Esophagus squamous epithelium (tissue), 5 donors: ENCODE measurements around the gene MANEA. TPM values are rescaled to one million over a fixed set of nuclear protein-coding genes. Genes with fewer than 3 reads are reported as not detected.
"Not testable (repeated sequence)": the region's sequence is repeated elsewhere in the genome, so short reads cannot be mapped to it uniquely, and the experiment has no call there.

Source experiments
- DNase-seq: peaks from one replicate; lab custom pipeline; 2025; lab: John Stamatoyannopoulos, UW
- H3K27ac ChIP-seq, 4 donors: fragments of 200-600 bp; sonication (generic); one replicate each; pipeline ENCODE4 v1.5.1; 2016 to 2019; ENCODE audit warnings: mild to moderate bottlenecking in 1 of 4
- H3K27me3 ChIP-seq, 4 donors: fragments of 200-600 bp; sonication (generic); 1 replicate in 3 of 4; 2 replicates in 1 of 4; pipeline versions ENCODE4 v1.5.1 to v1.6.0; 2017 to 2021; ENCODE audit warnings: antibody characterized with exemption in 1 of 4
- H3K36me3 ChIP-seq, 3 donors: fragments of 200-600 bp; sonication (generic); one replicate each; pipeline ENCODE4 v1.5.1; 2016 to 2019
- H3K4me1 ChIP-seq, 3 donors: fragments of 200-600 bp; sonication (generic); one replicate each; pipeline ENCODE4 v1.5.1; 2017 to 2019
- H3K4me3 ChIP-seq, 4 donors: fragments of 200-600 bp; sonication (generic); 1 replicate in 3 of 4; 2 replicates in 1 of 4; pipeline ENCODE4 v1.5.1; 2016 to 2019; ENCODE audit warnings: mild to moderate bottlenecking in 2 of 4, moderate library complexity in 1 of 4
- H3K9me3 ChIP-seq, 3 donors: fragments of 200-600 bp; sonication (generic); one replicate each; pipeline ENCODE4 v1.5.1; 2016 to 2019
- CTCF ChIP-seq, 6 experiments: fragments of 450-650 bp in 4 of 6; fragments of 200-600 bp in 2 of 6; sonication (generic) in 2 of 6; IDR thresholded peaks; one replicate each; pipeline ENCODE4 v1.5.1; 2016 to 2019; ENCODE audit warnings: antibody characterized with exemption in 6 of 6, mild to moderate bottlenecking in 4 of 6, moderate library complexity in 4 of 6
- POLR2A ChIP-seq, 4 donors: fragments of 450-650 bp; IDR thresholded peaks; one replicate each; pipeline ENCODE4 v1.6.1; 2017; ENCODE audit warnings: antibody characterized with exemption in 4 of 4, mild to moderate bottlenecking in 4 of 4, moderate library complexity in 3 of 4
- WGBS, 2 donors: methylation state at CpG; one replicate each; pipeline ENCODE4 v1.1.5; 2018; 5-methylcytosine and 5-hydroxymethylcytosine counted together
- intact Hi-C: fragments of 100-400 bp; cut with DNase I; formaldehyde crosslinking; loops from one replicate; pipeline ENCODE4 v1.15.0; 2022
- total RNA-seq, 4 donors: library from RNA; depleted of rRNA; stranded (reverse); fragments of >200 nt; gene quantifications; one replicate each; pipeline ENCODE4 v1.1.0, GENCODE V29; 2016
- donor health status: DM: yes; HTN: yes; CAD: no.

Gene MANEA
- total RNA-seq, 4 donors from 2014 or later: 5.5 to 9.7 (median 8.3) TPM

GRCh38 chr6:95548188-95548786 is 29.0 kb upstream of the MANEA start:
- H3K27me3 ChIP-seq: no peaks in the 10 kb centered on the region
- H3K4me1 ChIP-seq: no peaks in the 10 kb centered on the region
- no peak for DNase-seq
- intact Hi-C loops: no loop called here
- TF ChIP-seq CTCF (IDR thresholded peaks at IDR 0.05) (no peak), POLR2A (IDR thresholded peaks at IDR 0.05) (no peak)
- H3K9me3 ChIP-seq: no peaks in the 10 kb centered on the region
- H3K27ac ChIP-seq: no peak overlapping the region
- no peak overlapping the region for H3K4me3 ChIP-seq
- WGBS, 2 donors: 67 to 84% methylated on average over 3 of the region's 3 CpGs
- H3K36me3 ChIP-seq: no peaks in the 10 kb centered on the region

- intact Hi-C loops: no loop called here
- no peak overlapping the region for H3K27ac ChIP-seq
- TF ChIP-seq CTCF (IDR thresholded peaks at IDR 0.05) (no peak), POLR2A (IDR thresholded peaks at IDR 0.05) (no peak)
- H3K9me3 ChIP-seq: no peaks in the 10 kb centered on the region
- no peaks in the 10 kb centered on the region for H3K36me3 ChIP-seq
- H3K27me3 ChIP-seq: no peaks in the 10 kb centered on the region
- H3K4me1 ChIP-seq: no peaks in the 10 kb centered on the region
- no peak for DNase-seq
- no peak overlapping the region for H3K4me3 ChIP-seq
- WGBS, 2 donors: 86 to 91% methylated on average over 5 of the region's 5 CpGs
Observed at GRCh38 chr6:95551678-95552324, 25.5 kb upstream of the MANEA start.

- TF ChIP-seq POLR2A (IDR thresholded peaks at IDR 0.05) (no peak), CTCF (IDR thresholded peaks at IDR 0.05) (no peak)
- DNase-seq: no peak
- 90 to 100% methylated on average over 1 of the region's 1 CpG for WGBS, 2 donors
Observed at GRCh38 chr6:95553880-95554279, 23.5 kb upstream of the MANEA start.

GRCh38 chr6:95560956-95561355 is 16.4 kb upstream of the MANEA start:
- DNase-seq, intact Hi-C loops, H3K27me3 ChIP-seq, H3K36me3 ChIP-seq, H3K9me3 ChIP-seq, H3K27ac ChIP-seq, H3K4me3 ChIP-seq, H3K4me1 ChIP-seq: not testable (repeated sequence)
- WGBS, 2 donors: 57 to 60% methylated on average over 4 of the region's 5 CpGs

More at GRCh38 chr6:95553880-95554279, 23.5 kb upstream of the MANEA start:
- Histone ChIP-seq H3K36me3 (no peaks in the 10 kb centered on the region), H3K27ac (no peak overlapping the region), H3K4me3 (no peak overlapping the region), H3K9me3 (no peaks in the 10 kb centered on the region), H3K27me3 (no peaks in the 10 kb centered on the region), H3K4me1 (no peaks in the 10 kb centered on the region)
- intact Hi-C loops: no loop called here

- TF ChIP-seq POLR2A (IDR thresholded peaks at IDR 0.05) (no peak), CTCF (IDR thresholded peaks at IDR 0.05) (no peak)
- no peaks in the 10 kb centered on the region for H3K9me3 ChIP-seq
- 82 to 87% methylated on average over 5 of the region's 5 CpGs for WGBS, 2 donors
- no peak for DNase-seq
- intact Hi-C loops: no loop called here
- H3K27me3 ChIP-seq: no peaks in the 10 kb centered on the region
- H3K36me3 ChIP-seq: no peaks in the 10 kb centered on the region
- H3K4me3 ChIP-seq: no peak overlapping the region
- H3K27ac ChIP-seq: no peak overlapping the region
- peaks cover 0 to 13% (median 0%) of the 10 kb centered on the region in 3 donors for H3K4me1 ChIP-seq
Observed at GRCh38 chr6:95569560-95569959, 7.8 kb upstream of the MANEA start.
